ENCODE data around the gene ZBTB44.

- TF ChIP-seq, protein P1, sequence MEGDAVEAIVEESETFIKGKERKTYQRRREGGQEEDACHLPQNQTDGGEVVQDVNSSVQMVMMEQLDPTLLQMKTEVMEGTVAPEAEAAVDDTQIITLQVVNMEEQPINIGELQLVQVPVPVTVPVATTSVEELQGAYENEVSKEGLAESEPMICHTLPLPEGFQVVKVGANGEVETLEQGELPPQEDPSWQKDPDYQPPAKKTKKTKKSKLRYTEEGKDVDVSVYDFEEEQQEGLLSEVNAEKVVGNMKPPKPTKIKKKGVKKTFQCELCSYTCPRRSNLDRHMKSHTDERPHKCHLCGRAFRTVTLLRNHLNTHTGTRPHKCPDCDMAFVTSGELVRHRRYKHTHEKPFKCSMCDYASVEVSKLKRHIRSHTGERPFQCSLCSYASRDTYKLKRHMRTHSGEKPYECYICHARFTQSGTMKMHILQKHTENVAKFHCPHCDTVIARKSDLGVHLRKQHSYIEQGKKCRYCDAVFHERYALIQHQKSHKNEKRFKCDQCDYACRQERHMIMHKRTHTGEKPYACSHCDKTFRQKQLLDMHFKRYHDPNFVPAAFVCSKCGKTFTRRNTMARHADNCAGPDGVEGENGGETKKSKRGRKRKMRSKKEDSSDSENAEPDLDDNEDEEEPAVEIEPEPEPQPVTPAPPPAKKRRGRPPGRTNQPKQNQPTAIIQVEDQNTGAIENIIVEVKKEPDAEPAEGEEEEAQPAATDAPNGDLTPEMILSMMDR (IDR thresholded peaks at IDR 0.05; ENCODE audit: borderline replicate concordance, extremely low read depth, low read length, poor library complexity, severe bottlenecking), result no peak
- no peak for TF ChIP-seq EZH2 (IDR thresholded peaks at IDR 0.05; ENCODE audit: borderline replicate concordance, low read depth, low read length, severe bottlenecking)
Measured at GRCh38 chr11:130237282-130238006, 77.3 kb downstream of the ZBTB44 start.

Measured in DND-41 (cell line).